ENCODE data around the gene CEP112.
A peak's percentile ranks its signal among the peaks of the same experiment; 100 is the strongest.

The CEP112 gene

GRCh38 chr17:66191593-66192377, at the start of gene CEP112:
Gene CEP112 (minus strand): TSS chr17:66192133.
- peak; percentile 1 for DNase-seq

- no peak for DNase-seq
Observed at GRCh38 chr17:66240630-66241029, 48.7 kb upstream of the CEP112 start.

GRCh38 chr17:66240013-66240412, 48.1 kb upstream of the CEP112 start:
- no peak for DNase-seq

GRCh38 chr17:66235377-66235994, 43.6 kb upstream of the CEP112 start:
- no peak for DNase-seq

GRCh38 chr17:66234611-66235010, 42.7 kb upstream of the CEP112 start:
- DNase-seq, result no peak

- no peak for DNase-seq
Observed at GRCh38 chr17:66233023-66233753, 41.3 kb upstream of the CEP112 start.

- DNase-seq, result no peak
Observed at GRCh38 chr17:66230922-66231591, 39.1 kb upstream of the CEP112 start.

- DNase-seq, result no peak
Observed at GRCh38 chr17:66229783-66230538, 38.0 kb upstream of the CEP112 start.

- DNase-seq, result no peak
Observed at GRCh38 chr17:66228887-66229782, 37.2 kb upstream of the CEP112 start, which contains the start of gene APOH. Gene APOH (minus strand): TSS chr17:66229415. CDS start chr17:66229379, 36 bp downstream.

GRCh38 chr17:66227212-66228045, 35.5 kb upstream of the CEP112 start:
- DNase-seq, result no peak

GRCh38 chr17:66222798-66223350, 30.9 kb upstream of the CEP112 start:
- no peak for DNase-seq

- DNase-seq, result no peak
Observed at GRCh38 chr17:66221755-66222530, 30.0 kb upstream of the CEP112 start.

- no peak for DNase-seq
Observed at GRCh38 chr17:66221343-66221742, 29.4 kb upstream of the CEP112 start.

- no peak for DNase-seq
Observed at GRCh38 chr17:66220079-66220835, 28.3 kb upstream of the CEP112 start.

GRCh38 chr17:66215529-66215911, 23.6 kb upstream of the CEP112 start:
- DNase-seq, result no peak

GRCh38 chr17:66214884-66215528, 23.1 kb upstream of the CEP112 start:
- DNase-seq, result no peak

GRCh38 chr17:66211047-66211810, 19.3 kb upstream of the CEP112 start:
- no peak for DNase-seq

Measured in NCI-H446 treated with DMSO at 0.1 percent for 48 hours (cell line).